GM21447 (cell line): ENCODE measurements around the gene RPS28.

Experiments used
- ATAC-seq: cut with Tn5 transposase; IDR thresholded peaks from one replicate; pipeline ENCODE4 v1.9.1; 2021; ENCODE audit not compliant: unreplicated experiment

Gene RPS28

DNA sequence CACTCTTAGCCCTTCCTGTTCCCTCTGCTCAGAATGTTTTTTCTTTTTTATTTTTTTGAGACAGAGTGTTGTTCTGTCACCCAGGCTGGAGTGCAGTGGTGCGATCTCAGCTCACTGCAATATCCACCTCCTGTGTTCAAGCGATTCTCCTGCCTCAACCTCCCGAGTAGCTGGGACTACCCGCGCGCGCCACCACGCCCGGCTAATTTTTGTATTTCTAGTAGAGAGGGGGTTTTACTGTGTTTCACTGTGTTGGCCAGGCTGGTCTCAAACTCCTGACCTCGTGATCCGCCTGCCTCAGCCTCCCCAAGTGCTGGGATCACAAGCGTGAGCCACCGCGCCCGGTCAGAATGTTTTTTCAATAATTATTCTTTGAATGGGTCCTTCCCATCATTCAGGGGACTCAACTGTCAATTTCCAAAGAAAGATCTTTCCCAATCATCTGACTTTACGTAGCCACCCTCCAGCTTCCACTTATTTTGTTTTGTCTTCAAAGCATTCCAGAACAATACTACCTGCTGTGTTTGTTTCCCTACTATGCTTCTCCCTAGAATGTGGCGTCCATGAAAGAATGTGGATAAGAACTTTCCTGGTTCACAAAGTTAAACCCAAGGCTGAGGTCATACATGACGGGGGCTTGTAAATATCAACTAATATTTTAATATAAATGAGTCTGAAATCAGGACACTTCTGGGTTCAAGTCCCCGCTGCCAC is 1.3 kb upstream of the RPS28 start:
- ATAC-seq: no peak

DNA sequence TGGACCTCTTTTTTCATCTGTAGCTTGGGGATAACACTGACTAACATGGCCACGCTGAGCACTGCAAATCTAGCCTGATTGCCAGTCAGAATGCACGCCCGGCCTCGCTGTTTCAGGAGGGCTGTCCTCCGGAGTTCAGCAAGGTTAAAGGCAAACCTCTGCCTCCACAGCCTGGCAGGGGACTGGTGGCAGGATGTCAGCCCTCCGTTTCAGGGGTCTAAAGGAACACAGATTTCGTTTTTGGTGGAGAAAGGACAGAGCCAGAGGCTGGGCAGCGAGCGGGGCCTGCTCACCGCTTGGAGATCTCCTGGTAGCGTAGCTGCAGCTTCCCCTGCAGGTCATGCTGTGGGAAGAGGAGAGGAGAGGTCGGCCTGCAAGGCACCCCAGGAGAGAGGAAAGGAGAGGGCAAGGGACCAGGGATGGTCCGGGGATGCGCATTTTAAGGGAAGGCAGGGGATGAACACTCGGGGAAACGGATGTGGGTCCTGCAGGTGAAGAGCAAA is 681 bp upstream of the RPS28 start:
- ATAC-seq: peak; percentile 17

DNA sequence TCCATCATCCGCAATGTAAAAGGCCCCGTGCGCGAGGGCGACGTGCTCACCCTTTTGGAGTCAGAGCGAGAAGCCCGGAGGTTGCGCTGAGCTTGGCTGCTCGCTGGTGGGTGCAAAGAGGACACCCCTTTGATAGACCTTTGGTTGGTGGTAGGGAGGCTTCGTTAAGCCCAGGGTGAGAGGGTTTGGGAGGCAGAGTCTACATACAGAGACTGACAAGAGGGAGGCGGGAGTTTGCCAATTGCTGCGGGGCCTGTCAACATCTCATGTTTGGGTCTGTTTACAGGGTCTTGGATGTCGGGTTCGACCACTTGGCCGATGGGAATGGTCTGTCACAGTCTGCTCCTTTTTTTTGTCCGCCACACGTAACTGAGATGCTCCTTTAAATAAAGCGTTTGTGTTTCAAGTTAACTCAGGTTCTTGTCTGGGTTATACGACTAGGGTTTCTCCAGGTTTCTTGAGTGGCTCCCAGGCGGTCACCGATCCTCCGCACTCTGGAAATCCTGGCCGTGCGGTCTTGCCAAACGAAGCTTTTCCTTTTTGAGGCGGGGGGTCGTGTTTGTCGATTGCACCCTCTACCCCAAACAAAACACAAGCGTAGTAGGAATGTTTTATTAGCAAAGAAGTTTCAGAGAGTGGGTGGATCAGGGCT is 816 bp downstream of the RPS28 start:
- no peak for ATAC-seq

DNA sequence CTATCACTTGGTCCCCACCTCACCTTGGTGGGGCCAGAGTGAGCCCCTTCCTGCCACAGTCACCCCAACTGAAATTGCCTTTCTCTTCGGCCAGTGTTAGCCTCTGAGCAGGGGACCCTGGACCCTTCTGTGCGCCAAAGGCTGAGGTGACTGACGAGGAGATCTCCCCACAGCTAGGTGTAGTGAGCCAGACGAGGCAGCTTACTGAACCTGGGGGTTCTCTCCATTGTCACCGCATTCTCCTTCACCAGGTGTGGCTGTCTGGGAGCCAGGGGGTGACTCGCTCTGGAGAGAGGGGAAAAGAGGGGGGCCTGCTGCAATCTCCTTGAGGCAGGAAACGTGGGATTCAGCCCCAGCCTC is 1.3 kb downstream of the RPS28 start:
- no peak for ATAC-seq

DNA sequence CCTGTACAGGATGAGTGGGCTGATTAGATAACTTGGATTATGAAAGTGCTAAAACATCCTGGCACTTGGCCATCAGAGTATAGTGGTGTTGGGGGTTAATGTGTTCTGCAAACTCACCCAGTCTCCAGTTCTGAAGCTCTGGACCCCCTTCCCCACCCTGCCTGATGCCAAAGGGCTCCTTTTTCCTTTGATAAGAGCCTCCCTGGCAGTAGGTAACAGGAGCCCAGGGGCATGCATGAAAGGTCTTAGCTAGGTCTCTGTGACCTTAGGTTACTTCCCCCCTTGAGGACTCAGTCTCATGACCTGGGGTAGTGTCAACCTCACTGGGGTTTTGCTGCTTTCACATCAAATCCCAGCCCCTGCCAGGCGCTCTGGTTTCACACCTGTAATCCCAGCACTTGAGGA is 2.5 kb downstream of the RPS28 start:
- ATAC-seq: no peak

DNA sequence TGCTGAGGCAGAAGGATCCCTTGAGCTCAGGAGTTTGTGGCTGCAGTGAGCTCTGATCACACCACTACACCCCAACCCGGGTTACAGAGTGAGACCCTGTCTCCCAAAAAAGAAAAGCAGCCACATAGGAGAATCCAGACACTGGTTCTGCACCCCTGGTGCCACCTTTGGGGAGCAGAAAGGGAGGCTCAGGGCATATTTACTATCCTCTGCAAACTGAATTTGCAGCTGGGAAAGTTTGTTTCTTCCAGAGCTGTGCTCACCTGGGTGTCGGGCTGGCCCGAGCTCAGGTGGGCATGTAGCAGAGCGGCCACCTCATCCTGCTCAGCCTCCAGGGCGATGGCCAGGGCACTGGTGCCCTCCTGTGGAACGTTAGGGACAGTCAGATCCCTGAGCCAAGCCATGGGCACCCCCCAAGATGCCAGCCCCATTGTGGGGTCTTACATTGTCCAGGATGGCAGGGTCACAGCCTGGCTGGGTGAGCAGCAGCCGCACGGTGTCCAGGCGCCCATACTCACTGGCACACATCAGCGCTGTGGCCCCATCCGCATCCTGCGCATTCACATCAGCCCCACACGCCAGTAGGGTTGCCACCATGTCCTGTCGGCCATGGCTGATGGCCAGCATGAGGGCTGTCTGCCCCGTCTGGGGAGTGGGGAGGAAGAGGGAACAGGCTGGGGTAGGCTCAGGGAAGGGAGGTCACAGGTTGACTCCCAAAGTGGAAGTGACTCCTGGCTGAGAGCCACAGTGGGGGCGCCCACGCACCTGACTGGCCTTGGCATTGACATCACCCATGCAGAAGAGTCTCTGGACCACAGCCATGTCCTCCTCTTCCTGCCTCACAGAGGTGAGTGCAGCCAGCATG is 3.1 kb downstream of the RPS28 start:
- no peak for ATAC-seq

DNA sequence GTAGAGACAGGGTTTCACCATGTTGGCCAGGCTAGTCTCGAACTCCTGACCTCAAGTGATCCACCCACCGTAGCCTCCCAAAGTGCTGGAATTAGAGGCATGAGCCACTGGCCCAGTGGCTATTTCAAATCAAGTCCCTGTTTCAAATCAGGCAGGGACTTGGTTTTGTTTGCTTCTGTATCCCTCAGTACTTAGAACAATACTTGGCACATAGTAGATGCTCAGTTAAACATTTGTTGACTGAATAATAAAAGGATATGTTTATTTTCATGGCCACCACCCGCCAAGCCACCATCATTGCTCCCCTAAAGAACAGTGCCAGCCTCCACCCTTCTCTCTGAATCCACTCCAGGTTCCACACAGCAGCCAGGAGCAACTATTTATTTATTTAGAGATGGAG is 4.2 kb downstream of the RPS28 start:
- ATAC-seq: no peak

DNA sequence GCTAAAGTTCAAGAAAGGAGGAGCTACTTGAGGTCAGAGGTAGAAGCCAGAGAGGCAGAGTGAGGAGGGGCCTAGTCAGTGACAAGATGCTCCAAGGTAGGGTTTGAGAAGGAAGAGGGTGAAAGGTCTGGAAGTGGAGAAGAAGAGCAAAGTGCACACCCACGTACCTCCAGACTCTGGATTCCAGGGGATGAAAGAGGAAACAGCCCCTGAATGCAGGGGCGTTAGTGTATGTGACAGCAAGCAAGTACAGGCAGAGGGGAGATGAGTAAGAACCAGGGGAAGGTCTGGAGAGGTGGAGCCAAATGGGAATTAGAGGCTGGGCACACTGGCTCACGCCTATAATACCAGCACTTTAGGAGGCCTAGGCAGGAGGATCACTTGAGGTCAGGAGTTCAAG is 8.7 kb downstream of the RPS28 start:
- no peak for ATAC-seq

DNA sequence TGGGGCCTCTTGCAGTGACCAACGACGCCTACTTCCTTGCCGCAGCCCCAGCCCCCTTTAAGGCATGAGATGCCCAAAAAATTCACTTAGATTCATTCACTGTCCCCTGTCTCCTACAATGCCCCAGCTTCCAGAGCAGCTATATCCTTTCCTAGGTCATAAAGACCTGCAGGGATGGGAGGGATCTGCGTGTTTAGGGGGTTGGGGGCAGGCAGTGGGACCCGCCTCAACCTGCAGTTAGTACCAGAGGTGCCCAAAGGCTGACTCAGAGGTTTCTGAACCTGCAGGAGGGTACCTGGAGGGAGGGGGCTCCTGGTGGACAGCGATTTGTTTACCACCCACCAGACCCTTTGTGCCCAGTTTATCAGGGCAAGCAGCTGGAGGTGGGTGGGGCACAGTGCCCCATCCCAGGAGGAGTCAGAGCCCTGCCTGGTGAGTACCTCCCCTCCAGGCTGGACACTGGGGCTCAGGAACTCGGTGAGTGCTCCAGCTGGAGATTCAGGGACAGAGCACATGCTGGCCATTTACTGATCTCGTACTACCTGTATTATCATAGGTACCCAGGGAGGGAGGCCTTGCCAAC is 10.1 kb downstream of the RPS28 start:
- ATAC-seq: no peak

DNA sequence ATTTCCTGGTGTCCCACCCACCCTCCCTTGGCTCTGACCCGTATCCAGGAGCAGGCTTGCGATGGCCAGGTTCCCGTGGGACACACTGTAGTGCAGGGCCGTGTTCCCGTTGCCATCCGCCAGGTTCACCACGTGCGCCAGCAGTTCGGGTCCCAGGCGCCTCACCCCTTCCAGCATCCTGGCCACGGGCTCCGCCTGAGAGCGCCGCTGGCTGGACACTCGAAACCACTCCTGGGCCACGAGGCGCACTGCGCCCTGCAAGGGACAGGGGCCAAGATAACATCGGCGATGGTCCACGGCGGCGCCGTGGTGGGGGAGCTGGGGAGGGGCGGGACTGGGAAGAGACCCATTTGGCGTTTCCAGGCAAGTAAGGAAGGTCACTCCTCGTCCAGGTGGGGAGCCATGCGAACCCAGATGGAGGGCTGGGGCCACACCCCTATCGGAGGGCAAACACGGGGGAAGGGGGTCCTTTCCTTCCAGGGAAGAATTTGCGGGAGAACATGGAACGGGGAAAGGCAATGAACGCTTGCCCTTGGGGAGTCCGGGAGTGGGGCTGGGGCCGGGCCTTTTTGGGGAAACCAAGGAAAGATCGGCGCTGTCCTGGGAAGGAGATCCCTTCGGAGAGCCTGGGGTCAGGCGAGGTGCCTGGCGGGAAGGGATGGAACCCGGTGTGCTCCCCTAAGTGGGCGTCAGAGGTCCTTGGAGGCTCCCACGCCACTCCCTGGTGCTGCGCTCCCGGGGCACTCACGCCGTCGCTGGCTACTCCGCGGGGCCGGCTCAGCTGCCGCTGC is 11.9 kb downstream of the RPS28 start:
- no peak for ATAC-seq

DNA sequence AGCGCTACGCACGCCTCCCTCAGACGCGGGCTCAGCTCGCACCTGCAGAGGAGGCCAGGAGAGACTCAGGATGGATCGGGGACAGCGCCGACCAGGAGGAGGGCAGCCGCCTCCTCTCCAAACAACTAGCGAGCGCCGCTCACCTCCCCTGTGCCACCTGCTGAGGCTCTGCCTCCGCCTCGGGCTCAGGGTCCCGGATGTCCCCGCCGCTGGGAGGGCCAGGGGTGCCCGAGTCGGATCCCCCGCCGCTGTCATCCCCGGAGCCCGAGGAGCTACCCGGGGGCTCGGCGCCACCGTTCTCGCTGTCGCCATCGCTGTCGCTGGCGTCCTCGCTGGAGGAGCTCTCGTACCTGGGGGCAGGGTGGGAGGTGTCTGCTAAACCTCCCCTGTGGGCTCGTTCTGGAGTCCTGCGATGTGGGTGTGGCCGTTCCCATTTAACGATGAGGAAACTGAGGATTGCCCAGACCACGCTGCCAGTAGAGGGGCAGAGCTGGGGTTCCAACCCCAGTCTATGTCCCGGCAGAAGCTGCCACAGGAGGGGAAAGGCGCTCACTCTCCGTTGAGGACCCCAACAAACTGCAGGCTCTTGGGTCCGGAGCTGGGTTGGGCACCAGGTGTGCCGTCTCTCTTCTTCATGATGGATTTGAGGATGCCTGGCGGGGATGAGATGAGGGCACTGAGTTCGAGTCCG is 12.6 kb downstream of the RPS28 start:
- no peak for ATAC-seq

DNA sequence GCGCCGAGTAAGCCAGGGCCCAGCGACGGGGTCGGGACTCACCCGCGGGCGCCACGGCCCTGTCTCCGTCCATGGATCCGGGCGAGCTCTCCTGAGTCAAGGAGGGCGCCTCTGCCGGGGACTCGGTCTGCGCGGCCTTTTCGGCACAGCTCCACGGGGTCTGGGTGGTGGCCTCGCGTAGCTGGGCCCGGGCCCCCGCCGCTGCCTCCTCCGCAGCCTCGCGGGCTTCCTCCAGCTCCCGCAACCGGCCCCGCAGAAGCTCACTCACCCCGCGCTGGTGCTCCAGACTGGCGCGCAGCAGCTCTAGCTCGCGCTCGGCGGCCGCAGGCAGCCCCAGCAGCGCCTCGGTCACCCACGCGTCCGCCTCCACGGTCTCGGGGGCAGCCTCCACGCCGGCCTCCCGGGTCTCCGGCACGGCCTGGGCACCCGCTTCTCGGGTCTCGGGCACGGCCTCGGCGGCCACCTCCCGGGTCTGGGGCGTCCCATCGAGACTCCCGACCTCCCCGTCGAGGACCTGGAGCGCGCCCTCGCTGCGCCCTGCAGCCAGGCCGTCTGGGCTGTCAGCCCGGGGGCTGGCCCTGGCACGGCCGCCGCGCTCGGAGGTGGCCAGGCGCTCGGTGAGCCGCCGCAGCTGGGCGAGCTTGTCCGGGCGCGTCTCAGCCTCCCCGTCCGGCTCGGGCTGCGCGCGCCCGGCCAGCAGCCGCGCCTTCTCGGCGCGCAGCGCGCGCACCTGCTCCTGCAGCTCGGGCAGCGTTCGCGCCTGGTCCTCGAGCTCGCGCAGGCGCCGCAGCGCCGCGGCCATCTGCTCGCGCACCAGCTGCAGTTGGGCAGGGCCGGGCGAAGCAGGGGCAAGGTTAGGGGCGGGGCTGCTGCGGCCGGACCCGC is 13.4 kb downstream of the RPS28 start:
- no peak for ATAC-seq

DNA sequence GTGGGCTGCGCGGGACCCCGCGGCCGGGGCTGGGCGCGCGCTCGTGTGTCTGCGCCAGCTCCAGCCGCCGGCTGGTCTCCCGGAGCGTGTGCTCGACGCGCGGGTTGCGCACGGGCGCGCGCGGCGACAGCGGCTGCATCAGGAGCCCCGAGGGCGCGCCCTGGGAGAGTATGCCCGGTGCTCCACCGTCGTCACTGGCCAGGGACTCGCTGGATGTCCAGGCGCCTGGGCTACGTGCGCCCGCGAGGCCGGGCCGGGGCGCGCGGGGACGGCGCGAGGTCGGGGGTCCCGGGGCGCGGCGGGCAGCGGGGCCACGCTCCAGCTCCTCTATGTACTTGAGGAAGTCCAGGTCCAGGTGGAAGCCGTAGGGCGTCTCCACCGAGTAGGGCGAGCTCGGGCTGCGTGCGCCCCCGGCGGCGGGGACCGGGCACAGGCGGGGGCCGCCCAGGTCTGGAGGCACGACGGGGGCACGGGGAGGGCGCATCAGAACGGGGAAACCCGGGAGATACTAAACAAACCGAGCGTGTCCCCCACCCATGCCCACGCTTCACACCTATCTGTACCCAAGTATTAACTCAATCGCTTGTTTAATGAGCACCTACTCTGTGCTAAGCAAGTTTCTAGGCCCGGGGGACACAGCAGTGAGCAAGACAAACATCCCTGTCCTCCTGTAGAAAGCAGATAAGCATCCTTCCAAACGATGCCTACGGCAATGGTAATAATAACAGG is 14.2 kb downstream of the RPS28 start:
- no peak for ATAC-seq

DNA sequence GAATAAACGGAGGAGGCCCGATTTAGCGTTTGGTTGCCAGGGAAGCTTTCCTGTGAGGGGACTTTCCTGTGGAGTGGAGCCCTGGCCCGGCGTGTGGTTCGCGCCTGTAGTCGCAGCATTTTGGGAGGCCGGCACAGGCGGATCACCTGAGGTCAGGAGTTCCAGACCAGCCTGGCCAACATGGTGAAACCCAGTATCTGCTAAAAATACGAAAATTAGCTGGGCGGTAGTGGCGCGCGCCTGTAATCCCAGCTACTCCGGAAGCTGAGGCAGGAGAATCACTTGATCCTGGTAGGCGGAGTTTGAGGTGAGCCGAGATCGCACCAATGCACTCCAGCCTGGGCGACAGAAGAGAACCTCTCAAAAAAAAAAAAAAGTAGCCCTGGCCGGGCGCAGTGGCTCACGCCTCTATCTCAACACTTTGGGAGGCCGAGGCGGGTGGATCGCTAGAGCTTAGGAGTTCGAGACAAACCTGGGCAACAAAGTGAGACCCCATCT is 14.8 kb downstream of the RPS28 start:
- no peak for ATAC-seq

DNA sequence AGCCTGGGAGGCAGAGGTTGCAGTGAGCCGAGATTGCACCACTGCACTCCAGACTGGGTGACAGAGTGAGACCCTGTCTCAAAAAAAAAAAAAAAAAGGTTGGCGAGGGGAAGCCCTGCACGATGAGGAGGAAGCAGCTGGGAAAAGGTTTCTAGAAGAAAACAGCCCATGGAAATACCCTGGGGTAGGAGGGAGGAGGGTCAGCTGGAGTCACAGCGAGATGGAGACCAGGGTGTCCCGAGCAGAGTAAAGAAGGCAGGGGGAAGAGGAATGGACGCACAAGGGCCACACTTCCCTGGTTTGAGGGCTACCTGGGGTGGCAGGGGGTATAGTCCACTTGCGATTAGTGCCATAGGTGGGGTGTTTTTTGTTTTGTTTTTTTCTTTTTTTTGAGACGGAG is 15.4 kb downstream of the RPS28 start:
- ATAC-seq: no peak

DNA sequence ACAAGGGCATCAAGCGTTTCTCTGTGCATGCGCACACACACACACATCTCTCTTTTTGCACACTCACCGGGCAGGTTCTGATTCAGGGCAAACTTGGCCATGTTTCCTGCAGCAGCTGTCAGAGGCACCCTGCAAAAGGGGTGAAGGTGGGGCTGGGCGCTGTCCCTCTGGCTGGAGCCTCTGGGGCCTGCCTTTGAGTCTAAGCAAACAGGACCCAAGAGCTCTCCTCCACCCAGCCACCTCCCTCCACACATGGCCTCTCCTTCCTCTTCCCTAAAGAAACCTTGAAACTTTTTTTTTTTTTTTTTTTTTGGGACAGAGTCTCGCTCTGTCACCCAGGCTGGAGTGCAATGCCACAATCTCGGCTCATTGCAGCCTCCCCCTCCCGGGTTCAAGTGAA is 16.4 kb downstream of the RPS28 start:
- no peak for ATAC-seq

DNA sequence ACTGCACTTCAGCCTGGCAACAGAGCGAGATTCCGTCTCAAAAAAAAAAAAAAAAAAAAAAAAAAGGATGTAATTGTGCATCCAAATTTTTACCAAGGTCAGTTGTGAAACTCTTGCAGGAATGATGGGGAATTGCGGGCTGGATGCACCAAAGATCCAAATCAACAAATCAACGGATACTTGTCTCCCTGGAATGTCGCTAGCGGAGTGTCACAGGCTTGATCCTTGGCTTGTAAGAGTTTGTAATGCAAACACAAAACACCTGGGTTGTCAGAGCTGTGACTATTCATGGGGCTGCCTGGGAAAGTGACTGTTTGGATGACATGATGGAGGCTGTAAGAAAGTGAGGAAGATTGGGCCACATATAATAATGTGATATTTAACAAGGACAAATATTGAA is 17.5 kb downstream of the RPS28 start:
- no peak for ATAC-seq

DNA sequence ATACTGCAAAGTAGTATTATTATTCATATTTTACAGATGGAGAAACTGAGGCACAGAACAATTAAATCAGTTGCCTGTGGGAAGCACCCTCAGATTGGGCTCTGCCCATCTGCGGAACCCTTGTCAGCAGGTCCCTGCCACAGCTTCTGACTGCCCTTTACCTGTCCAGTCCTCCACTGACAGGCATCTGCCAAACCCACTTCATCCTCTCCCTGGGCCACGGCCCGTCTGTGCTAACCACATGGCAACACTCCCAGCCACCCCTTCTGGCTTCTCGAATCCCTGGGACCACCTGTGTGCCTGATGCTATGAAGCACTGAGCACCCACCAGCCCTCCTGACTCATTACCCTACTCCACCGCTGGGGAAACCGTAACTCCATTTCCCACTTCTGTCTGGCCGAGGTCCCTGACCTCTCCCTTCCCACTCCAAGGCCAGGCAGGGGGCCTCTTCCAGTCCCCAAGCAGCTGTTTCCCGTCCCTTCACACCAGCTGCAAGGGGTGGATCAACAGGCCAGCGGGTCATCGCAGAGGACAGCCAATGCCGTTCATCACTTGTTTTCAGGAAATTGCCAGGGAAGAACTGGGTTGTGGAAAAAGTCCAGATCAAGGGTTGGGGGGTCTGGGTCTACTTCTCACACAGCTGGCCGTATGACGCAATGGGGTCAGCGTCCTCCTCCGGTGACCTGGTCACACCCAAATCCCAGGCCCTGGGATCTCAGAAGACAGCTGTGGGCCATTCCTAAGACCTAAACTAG is 19.2 kb downstream of the RPS28 start:
- ATAC-seq: no peak
